Parathyroid adenoma (tissue), 2 donors: Measurements from ENCODE around the gene CARD10.
"Not testable (repeated sequence)": the region's sequence is repeated elsewhere in the genome, so short reads cannot be mapped to it uniquely, and the experiment has no call there.

Experiments used
- H2AFZ ChIP-seq: fragments of 300-600 bp; sonication (generic); one replicate; pipeline ENCODE4 v1.7.0; 2017; ENCODE audit warnings: antibody characterized with exemption, mild to moderate bottlenecking
- H3K27ac ChIP-seq: fragments of 300-600 bp; sonication (generic); one replicate; pipeline ENCODE4 v1.7.0; 2017
- H3K27me3 ChIP-seq: fragments of 300-600 bp; sonication (generic); one replicate; pipeline ENCODE4 v1.7.0; 2017; ENCODE audit warnings: low read length; ENCODE audit not compliant: control insufficient read depth, insufficient read depth
- H3K36me3 ChIP-seq: fragments of 300-600 bp; sonication (generic); one replicate; pipeline ENCODE4 v1.7.0; 2017; ENCODE audit warnings: low read length; ENCODE audit not compliant: control insufficient read depth, insufficient read depth
- H3K4me1 ChIP-seq: fragments of 300-600 bp; sonication (generic); one replicate; pipeline ENCODE4 v1.7.0; 2017; ENCODE audit warnings: control low read depth
- H3K4me2 ChIP-seq: fragments of 300-600 bp; sonication (generic); one replicate; pipeline ENCODE4 v1.7.0; 2017; ENCODE audit warnings: low read length
- H3K4me3 ChIP-seq: fragments of 300-600 bp; sonication (generic); one replicate; pipeline ENCODE4 v1.7.0; 2017; ENCODE audit warnings: low read depth, low read length
- H3K79me2 ChIP-seq: fragments of 300-600 bp; sonication (generic); one replicate; pipeline ENCODE4 v1.7.0; 2017; ENCODE audit warnings: control low read depth
- H3K9ac ChIP-seq: fragments of 300-600 bp; sonication (generic); one replicate; pipeline ENCODE4 v1.7.0; 2017; ENCODE audit warnings: mild to moderate bottlenecking
- H3K9me3 ChIP-seq: fragments of 300-600 bp; sonication (generic); one replicate; pipeline ENCODE4 v1.7.0; 2017; ENCODE audit warnings: low read length; ENCODE audit not compliant: control insufficient read depth
- CTCF ChIP-seq: fragments of 300-600 bp; sonication (generic); IDR thresholded peaks from one replicate; pipeline ENCODE4 v1.7.0; 2017; ENCODE audit warnings: antibody characterized with exemption, mild to moderate bottlenecking
- donor health status: primary hyperparathyroidism.

The CARD10 gene

GRCh38 chr22:37555029-37555428 is 35.8 kb upstream of the CARD10 start:
- Histone ChIP-seq H3K27me3 (no peaks in the 10 kb centered on the region), H3K79me2 (no peaks in the 10 kb centered on the region), H3K9me3 (no peaks in the 10 kb centered on the region), H3K9ac (no peak overlapping the region), H3K4me2 (no peak overlapping the region), H2AFZ (no peak overlapping the region), H3K36me3 (no peaks in the 10 kb centered on the region), H3K27ac (no peak overlapping the region), H3K4me1 (no peaks in the 10 kb centered on the region), H3K4me3 (no peak overlapping the region)
- TF ChIP-seq CTCF: no peak

- H3K79me2 ChIP-seq: no peaks in the 10 kb centered on the region
- no peaks in the 10 kb centered on the region for H3K9me3 ChIP-seq
- H3K9ac ChIP-seq: no peak overlapping the region
- H3K27me3 ChIP-seq: no peaks in the 10 kb centered on the region
- no peak for TF ChIP-seq CTCF
- H3K4me1 ChIP-seq: no peaks in the 10 kb centered on the region
- no peak overlapping the region for H3K4me2 ChIP-seq
- no peaks in the 10 kb centered on the region for H3K36me3 ChIP-seq
- H3K4me3 ChIP-seq: no peak overlapping the region
- no peak overlapping the region for H3K27ac ChIP-seq
- no peak overlapping the region for H2AFZ ChIP-seq
Observed at GRCh38 chr22:37553725-37554124, 34.5 kb upstream of the CARD10 start.

- Histone ChIP-seq H3K9me3 (no peaks in the 10 kb centered on the region), H3K27ac (peak overlapping the region; percentile 54), H3K9ac (no peak overlapping the region), H3K4me1 (no peaks in the 10 kb centered on the region), H3K4me2 (no peak overlapping the region), H2AFZ (no peak overlapping the region), H3K27me3 (no peaks in the 10 kb centered on the region), H3K36me3 (no peaks in the 10 kb centered on the region), H3K4me3 (no peak overlapping the region), H3K79me2 (no peaks in the 10 kb centered on the region)
- no peak for TF ChIP-seq CTCF
Observed at GRCh38 chr22:37552524-37553163, 33.4 kb upstream of the CARD10 start.

- no peaks in the 10 kb centered on the region for H3K79me2 ChIP-seq
- H3K27me3 ChIP-seq: no peaks in the 10 kb centered on the region
- H2AFZ ChIP-seq: no peak overlapping the region
- H3K4me1 ChIP-seq: no peaks in the 10 kb centered on the region
- H3K36me3 ChIP-seq: no peaks in the 10 kb centered on the region
- H3K9ac ChIP-seq: no peak overlapping the region
- H3K4me2 ChIP-seq: no peak overlapping the region
- H3K9me3 ChIP-seq: no peaks in the 10 kb centered on the region
- no peak for TF ChIP-seq CTCF
- no peak overlapping the region for H3K4me3 ChIP-seq
- peak overlapping the region; percentile 54 for H3K27ac ChIP-seq
Observed at GRCh38 chr22:37551981-37552380, 32.8 kb upstream of the CARD10 start.

- not testable (repeated sequence) for H3K4me1 ChIP-seq, H3K9me3 ChIP-seq, H3K36me3 ChIP-seq, H3K9ac ChIP-seq, H3K4me2 ChIP-seq, H3K4me3 ChIP-seq, H3K79me2 ChIP-seq, H3K27me3 ChIP-seq, H3K27ac ChIP-seq, H2AFZ ChIP-seq
Observed at GRCh38 chr22:37550921-37551320, 31.7 kb upstream of the CARD10 start.
